Muscle of back (tissue), 13 donors: ENCODE results near the gene PSMB10. TPM values are rescaled to one million over a fixed set of nuclear protein-coding genes. Genes with fewer than 3 reads are reported as not detected.
A peak's percentile ranks its signal among the peaks of the same experiment; 100 is the strongest.
"Not testable (repeated sequence)": the region's sequence is repeated elsewhere in the genome, so short reads cannot be mapped to it uniquely, and the experiment has no call there.

ENCODE experiments used
- DNase-seq, 3 donors: peaks; one replicate each; pipeline versions ENCODE4 v3.0.0 to v3.0.0-alpha.2; 2013
- long read RNA-seq, 9 donors: transcript quantifications; one replicate each; lab custom pipeline, GENCODE V29; 2026
- polyA plus RNA-seq, 10 donors: library from polyadenylated mRNA; unstranded; fragments of 120-200 nt; gene quantifications; one replicate each; pipeline ENCODE4 v1.2.1, GENCODE V29; 2013; ENCODE audit not compliant: insufficient read length in 10 of 10

Gene PSMB10
- polyA plus RNA-seq, result 10 to 100 TPM; 18.4 to 35.8 (median 26.8) TPM
- long read RNA-seq, donor 1, transcript PSMB10-201 (8 exons, 1,218 nt), result minor isoform, 6 of 26 reads
- long read RNA-seq, donor 1, transcript PSMB10-203 (4 exons, 591 nt), result major isoform, 15 of 26 reads
- long read RNA-seq, donor 1, partial matches to known transcripts, result 5 of 26 reads
- long read RNA-seq, donor 1, other reads (novel, unspliced or antisense), result 0 of 26 reads
- long read RNA-seq, donor 2, transcript PSMB10-203 (4 exons, 591 nt), result major isoform, 13 of 14 reads
- long read RNA-seq, donor 2, partial matches to known transcripts, result 0 of 14 reads
- long read RNA-seq, donor 2, other reads (novel, unspliced or antisense), result 0 of 14 reads
- long read RNA-seq, donor 3, result 0 reads
- long read RNA-seq, donor 4, transcript PSMB10-203 (4 exons, 591 nt), result major isoform, 14 of 18 reads
- long read RNA-seq, donor 4, partial matches to known transcripts, result 0 of 18 reads
- long read RNA-seq, donor 4, other reads (novel, unspliced or antisense), result 0 of 18 reads
- long read RNA-seq, donor 5, transcript PSMB10-203 (4 exons, 591 nt), result major isoform, 22 of 28 reads
- long read RNA-seq, donor 5, transcript PSMB10-201 (8 exons, 1,218 nt), result minor isoform, 6 of 28 reads
- long read RNA-seq, donor 5, partial matches to known transcripts, result 0 of 28 reads
- long read RNA-seq, donor 5, other reads (novel, unspliced or antisense), result 0 of 28 reads
- long read RNA-seq, donor 6, transcript PSMB10-203 (4 exons, 591 nt), result major isoform, 17 of 21 reads
- long read RNA-seq, donor 6, partial matches to known transcripts, result 0 of 21 reads
- long read RNA-seq, donor 6, other reads (novel, unspliced or antisense), result 0 of 21 reads
- long read RNA-seq, donor 7, transcript PSMB10-201 (8 exons, 1,218 nt), result major isoform, 5 of 8 reads
- long read RNA-seq, donor 7, partial matches to known transcripts, result 0 of 8 reads
- long read RNA-seq, donor 7, other reads (novel, unspliced or antisense), result 0 of 8 reads
- long read RNA-seq, donor 8, transcript PSMB10-203 (4 exons, 591 nt), result major isoform, 7 of 8 reads
- long read RNA-seq, donor 8, partial matches to known transcripts, result 0 of 8 reads
- long read RNA-seq, donor 8, other reads (novel, unspliced or antisense), result 0 of 8 reads
- long read RNA-seq, donor 9, partial matches to known transcripts, result 0 of 6 reads
- long read RNA-seq, donor 9, other reads (novel, unspliced or antisense), result 0 of 6 reads

GRCh38 chr16:67936124-67936879 lies at the start of gene PSMB10:
Gene PSMB10 (minus strand): TSS chr16:67936850. CDS start chr16:67936749, 101 bp downstream.
- peak in 1 of 3 donors; percentile 84 for DNase-seq

- DNase-seq, result no peak
Observed at GRCh38 chr16:67982011-67982696, 45.5 kb upstream of the PSMB10 start.

GRCh38 chr16:67979955-67980678 lies 43.5 kb upstream of the PSMB10 start, which contains the start of gene DPEP3:
Gene DPEP3 (minus strand): TSS chr16:67980499. CDS start chr16:67980380, 119 bp downstream.
- DNase-seq, result no peak

- no peak for DNase-seq
Observed at GRCh38 chr16:67977469-67978227, 41.0 kb upstream of the PSMB10 start.

DNA sequence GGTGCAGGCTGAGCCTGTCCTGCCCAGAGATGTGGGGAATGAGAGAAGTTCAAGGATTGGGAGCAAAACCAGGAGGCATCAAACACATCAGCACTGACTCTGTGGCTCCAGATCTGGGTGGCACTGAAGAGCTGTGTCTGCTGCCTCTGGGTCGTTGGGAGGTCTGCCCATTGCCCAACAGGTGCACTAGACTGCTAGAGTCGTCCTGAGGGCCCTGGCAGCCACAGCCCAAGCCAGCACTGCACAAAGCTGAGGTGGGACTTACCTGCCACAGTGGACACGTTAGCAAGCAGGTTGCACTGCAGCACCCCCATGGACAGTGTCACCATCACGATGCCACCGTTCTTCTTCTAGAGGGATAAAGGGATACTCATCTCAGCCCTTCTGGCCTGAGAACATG lies 40.4 kb upstream of the PSMB10 start:
- DNase-seq, result no peak

DNA sequence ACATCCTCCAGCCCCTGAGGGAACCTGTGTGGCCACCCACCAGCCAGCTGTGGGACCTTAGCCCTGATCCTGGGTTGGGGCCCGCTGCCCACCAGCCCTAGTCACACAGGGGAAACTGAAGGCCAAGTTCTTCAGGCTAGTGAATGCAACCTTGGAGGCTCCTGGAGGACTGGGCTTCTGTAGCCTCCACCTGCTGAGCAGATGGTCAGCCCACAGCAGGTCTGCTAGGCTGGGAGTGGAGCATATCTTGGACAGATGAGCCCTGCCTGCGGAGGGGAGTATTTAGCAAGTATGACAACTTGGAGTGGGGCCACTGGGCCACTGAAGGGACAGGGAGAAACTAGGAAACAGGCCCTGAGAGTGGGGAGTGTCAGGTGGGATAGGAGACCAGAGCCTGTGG lies 39.6 kb upstream of the PSMB10 start:
- no peak for DNase-seq

GRCh38 chr16:67975321-67976105 lies 38.9 kb upstream of the PSMB10 start:
- no peak for DNase-seq

GRCh38 chr16:67972285-67972684 lies 35.6 kb upstream of the PSMB10 start:
- DNase-seq, result not testable (repeated sequence)

- DNase-seq, result no peak
Observed at GRCh38 chr16:67971111-67971510, 34.5 kb upstream of the PSMB10 start.

DNA sequence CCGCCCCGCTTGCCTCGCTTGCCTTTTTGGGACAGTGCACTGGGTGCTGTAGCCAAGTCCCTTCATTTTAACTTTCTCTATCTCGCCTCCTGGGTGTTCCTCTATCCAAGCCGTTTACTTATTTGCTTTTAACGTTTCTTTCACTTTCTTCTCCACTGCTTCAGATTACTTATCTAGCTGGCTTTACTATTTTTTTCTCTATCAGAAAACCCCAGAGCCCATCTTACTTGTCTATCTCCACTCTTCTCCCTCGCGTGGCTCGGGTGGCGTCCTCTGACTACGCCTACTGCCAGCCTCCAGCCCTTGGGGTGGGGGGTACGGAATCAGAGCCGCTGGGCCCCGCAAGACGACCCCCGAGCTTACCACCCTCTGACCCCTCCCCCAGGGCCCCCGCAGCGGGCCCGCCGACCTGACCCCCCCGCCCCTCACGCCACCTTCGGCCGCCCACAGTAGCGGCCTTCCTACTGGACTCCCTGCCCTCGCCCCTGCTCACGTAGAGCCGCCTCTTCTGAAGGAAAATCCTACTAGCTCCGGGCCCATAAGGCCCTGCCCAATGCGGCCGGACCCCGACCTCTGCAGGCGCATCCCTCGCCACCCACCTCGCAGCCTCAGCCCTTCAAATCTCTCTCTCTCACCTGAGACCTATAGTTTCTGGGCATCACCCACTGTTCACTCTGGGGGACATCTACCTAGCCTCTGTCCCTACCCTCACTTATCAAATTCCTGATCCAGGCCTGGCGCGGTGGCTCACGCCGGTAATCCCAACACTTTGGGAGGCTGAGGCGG lies 32.8 kb upstream of the PSMB10 start:
- DNase-seq, result peak in 1 of 3 donors; percentile 71

DNA sequence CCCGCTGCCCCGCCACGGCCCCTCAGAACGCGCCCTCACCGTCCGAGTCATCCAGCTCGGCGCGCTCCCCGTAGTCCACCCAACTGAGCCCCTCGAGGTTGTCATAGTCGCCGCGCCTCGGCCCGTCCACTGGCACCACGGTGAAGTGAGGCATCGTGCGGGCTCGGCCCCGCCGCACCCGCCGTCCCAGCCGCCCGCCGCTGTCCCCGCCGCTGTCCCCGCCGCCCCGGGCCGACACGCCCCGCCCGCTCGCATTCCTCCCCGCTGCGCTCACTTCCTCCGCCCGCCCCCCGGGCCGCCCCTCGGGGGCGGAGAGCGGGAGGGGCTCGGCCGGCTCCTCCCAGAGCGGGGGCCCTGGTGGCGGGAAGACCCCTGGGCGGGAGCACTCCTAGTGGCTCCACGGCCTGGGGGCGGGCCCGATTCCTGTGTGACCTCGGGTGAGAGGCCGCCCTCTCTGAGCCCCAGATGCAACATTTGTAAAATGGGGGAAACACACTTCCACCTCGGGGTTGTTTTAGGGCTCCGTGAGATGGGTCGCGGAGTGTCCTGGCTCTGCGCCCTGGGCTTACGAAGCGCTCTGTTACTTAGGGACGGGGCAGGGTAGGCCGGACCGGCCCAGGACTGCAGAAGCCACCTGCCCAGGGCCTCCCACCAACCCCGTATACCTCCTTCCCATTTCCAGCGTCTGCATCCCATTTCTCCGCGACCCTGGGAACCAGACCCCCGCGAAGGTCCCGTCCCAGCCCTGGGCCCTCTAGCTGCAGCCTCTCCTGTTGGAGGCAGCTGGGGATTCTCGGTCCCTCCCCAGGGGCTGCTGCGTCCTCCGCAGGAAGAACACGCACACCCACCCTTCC lies 32.0 kb upstream of the PSMB10 start, which contains the start of gene SLC12A4:
SLC12A4 (minus strand) TSS at position 238 of the 854 bp plus-strand sequence; CDS start at position 154, 84 bp downstream.
- DNase-seq, result peak; percentile 88 to 96 (median 93)

DNA sequence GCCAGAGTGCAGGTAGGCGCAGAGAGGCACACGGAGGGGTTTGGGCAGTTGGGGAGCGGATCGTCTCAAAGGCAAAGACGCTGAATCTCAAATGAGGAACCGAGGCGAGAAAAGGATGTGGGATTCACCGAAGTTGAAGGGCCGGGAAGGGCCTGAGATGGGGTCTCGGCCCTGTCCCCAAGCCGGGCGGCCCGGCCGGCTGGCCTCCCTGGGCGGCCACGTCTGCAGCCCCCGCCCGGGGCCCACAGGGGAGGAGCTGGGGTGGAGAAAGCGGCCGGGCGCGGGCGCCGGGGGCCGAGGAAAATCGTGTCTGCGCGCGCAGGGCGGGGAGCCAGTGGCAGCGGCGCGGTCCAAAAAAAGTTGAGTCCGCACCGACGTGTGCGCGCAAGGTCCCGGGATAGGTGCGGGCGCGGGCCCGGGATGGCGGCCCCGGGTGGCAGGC lies 31.3 kb upstream of the PSMB10 start:
- DNase-seq, result peak in 2 of 3 donors; percentile 64 to 82

DNA sequence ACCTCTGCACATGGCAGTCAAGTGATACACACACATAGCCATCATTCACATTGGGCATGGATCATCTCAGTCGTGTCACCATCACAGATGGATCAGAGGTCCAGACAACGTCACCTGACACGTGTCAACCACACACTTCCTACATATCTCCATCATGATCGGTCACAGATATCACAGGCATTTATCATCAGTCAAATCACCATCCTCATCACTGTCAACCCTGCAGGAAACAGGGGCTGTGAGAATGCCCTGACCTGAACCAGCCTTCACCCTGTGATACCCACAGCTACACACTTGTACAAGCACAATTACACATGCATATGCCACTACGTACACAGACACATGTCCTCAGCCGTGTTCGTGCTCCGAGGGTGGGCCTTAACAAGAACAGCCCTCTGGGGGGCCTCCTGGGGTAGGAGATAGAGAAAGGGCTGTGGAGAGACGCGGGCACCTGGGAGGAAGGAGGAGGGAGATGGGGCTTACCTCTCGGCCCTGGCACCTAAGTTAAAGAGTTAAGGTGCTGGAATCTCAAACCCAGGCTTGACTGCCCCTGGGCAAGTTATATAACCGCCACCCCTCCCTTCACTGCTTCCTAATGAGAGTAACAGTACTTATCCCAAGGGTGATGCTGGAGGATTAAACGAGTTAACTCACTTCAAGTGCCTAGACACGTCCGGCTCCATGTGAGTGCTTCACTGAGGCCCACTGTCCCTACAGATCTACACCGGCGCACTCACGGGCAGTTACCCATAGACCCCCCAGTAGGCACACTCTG lies 30.7 kb upstream of the PSMB10 start:
- DNase-seq, result peak in 1 of 3 donors; percentile 42

GRCh38 chr16:67966549-67967182 lies 30.0 kb upstream of the PSMB10 start:
- no peak for DNase-seq
